Measurements from ENCODE around the gene CDH4. TPM values are rescaled to one million over a fixed set of nuclear protein-coding genes. Genes with fewer than 3 reads are reported as not detected.

CDH4 gene
- total and polyA plus RNA-seq, 2 of the 8 experiments (the other 6 are each of a cell fraction or from before 2014, with no cell fraction given): 4.3 to 7.9 TPM

GRCh38 chr20:61536671-61537070, 284.6 kb downstream of the CDH4 start (continued):
- no peak for TF ChIP-seq CTCF (IDR thresholded peaks at IDR 0.05; ENCODE audit: control extremely low read depth in 1 of 3, insufficient read depth in 1 of 3, low read depth in 1 of 3, low read length in 3 of 3)
- TF ChIP-seq GABPA (IDR thresholded peaks at IDR 0.05; ENCODE audit: borderline replicate concordance, insufficient read depth, low read length): no peak
- TF ChIP-seq TAF7 (optimal IDR thresholded peaks at IDR 0.05; ENCODE audit: borderline replicate concordance, low read depth, low read length): no peak
- TF ChIP-seq YY1 (IDR thresholded peaks at IDR 0.05; ENCODE audit: low read depth, low read length): no peak
- no peak for TF ChIP-seq MAX (IDR thresholded peaks at IDR 0.05)
- no peak for TF ChIP-seq NANOG (IDR thresholded peaks at IDR 0.05; ENCODE audit: insufficient read depth, low read depth, low read length, poor library complexity, severe bottlenecking)

All from H1 (cell line).